Glomerular visceral epithelial cell (primary cell): ENCODE results near the gene TRIO.

Experiments
- DNase-seq: peaks from one replicate; pipeline ENCODE4 v3.0.0-alpha.2; 2016; ENCODE audit errors: extremely low spot score

Gene TRIO

GRCh38 chr5:14450018-14450524 lies 306.9 kb downstream of the TRIO start:
- no peak for DNase-seq

- no peak for DNase-seq
Observed at GRCh38 chr5:14450742-14451141, 307.6 kb downstream of the TRIO start.

- DNase-seq = no peak
Observed at GRCh38 chr5:14451871-14452270, 308.7 kb downstream of the TRIO start.

DNA sequence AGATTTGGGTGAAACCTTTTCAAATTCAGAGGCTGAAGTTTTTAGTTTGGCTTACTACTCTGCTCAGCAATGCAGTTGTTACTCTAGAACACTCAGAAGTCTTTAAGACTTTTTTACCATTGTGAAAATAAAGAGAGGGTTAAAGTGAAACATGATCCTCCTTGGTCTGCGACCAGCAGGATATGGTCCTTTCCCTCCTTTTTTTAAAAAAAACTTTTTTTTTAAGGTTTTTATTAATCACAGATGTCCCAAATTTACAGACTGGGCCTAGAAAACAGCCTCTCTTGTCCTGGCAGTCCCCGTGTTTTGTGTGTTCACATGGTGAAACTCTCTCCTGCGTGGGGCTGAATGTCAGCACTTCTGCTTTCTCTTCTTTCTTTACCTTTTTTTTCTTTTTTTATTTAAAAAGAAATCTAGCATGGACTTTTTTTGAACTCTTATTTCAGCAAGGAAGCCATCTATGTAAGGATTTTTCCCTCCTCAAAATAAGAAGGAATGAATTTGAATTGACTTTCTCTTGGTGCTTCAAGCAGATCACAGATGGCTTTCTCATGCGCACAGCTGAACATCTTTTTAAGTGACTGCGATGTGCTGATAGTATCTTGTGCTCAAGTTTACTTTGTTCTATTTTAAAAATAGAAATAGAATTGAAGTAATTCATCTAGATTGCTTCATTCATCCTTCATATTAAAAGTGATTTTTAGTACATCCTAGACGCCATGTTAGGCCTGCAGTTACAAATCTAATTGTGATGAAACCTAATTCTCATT lies 309.7 kb downstream of the TRIO start:
- DNase-seq = no peak

DNA sequence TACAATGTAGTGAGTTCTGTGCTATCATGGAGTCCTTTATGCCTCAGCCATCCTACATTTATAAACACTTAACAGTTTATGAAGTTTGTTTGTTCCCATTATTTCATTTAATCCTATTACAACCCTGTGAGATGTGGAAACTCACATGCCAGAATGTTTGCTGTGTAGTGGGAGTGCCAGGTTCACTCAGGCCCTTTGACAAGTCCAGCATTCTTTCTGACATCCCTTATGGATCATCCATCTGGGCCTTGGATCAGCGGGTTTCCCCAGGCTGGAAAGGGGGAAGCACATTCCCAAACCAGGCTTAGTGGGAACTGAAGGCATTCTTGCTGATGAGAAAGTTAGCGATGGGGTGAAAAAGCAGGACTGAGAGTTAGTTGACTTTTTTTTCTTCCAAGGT lies 310.3 kb downstream of the TRIO start:
- no peak for DNase-seq

GRCh38 chr5:14455814-14456321 lies 312.7 kb downstream of the TRIO start:
- DNase-seq = no peak

GRCh38 chr5:14457476-14457875 lies 314.3 kb downstream of the TRIO start:
- DNase-seq = peak; percentile 66

GRCh38 chr5:14458414-14458813 lies 315.3 kb downstream of the TRIO start:
- no peak for DNase-seq

DNA sequence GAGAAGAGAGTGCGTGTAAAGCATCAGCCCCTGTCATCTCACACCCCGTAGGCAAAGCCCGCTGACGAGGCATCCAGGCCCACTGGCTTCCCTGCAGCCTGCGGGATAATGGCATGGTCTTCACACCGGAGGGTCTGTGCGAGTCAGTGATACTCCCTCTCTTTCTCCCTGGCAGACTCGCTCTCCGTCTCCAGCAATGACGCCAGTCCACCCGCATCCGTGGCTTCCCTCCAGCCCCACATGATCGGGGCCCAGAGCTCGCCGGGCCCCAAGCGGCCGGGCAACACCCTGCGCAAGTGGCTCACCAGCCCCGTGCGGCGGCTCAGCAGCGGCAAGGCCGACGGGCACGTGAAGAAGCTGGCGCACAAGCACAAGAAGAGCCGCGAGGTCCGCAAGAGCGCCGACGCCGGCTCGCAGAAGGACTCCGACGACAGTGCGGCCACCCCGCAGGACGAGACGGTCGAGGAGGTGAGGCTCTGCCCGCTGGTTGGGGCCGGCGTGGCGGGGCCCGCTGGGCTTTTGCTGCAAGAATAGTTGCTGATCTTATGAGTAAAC lies 317.8 kb downstream of the TRIO start:
- DNase-seq = no peak

- DNase-seq = no peak
Observed at GRCh38 chr5:14462681-14463080, 319.5 kb downstream of the TRIO start.

GRCh38 chr5:14463629-14464028 lies 320.5 kb downstream of the TRIO start:
- DNase-seq = peak; percentile 48

DNA sequence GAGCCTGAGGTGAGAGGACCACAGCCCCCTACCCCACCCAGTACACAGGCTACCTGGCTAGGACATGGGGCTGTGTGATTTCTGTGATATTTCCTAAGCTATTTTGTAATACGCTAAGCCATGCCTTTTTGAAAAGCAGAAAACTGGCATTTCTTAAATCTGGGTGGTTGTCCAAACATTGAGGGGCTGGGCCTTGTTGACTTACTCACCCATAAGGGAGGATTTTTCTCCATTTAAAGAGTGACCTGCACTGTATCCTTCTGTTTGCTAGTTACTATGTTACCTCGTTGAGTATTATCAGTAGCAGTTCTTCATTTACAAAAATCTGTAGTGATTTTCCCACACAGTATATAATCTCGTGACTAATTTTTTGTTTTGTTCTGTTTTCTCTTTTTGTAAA lies 321.0 kb downstream of the TRIO start:
- no peak for DNase-seq

- no peak for DNase-seq
Observed at GRCh38 chr5:14464671-14465070, 321.5 kb downstream of the TRIO start.

- DNase-seq = no peak
Observed at GRCh38 chr5:14465116-14465515, 322.0 kb downstream of the TRIO start.

- no peak for DNase-seq
Observed at GRCh38 chr5:14465776-14466175, 322.6 kb downstream of the TRIO start.

DNA sequence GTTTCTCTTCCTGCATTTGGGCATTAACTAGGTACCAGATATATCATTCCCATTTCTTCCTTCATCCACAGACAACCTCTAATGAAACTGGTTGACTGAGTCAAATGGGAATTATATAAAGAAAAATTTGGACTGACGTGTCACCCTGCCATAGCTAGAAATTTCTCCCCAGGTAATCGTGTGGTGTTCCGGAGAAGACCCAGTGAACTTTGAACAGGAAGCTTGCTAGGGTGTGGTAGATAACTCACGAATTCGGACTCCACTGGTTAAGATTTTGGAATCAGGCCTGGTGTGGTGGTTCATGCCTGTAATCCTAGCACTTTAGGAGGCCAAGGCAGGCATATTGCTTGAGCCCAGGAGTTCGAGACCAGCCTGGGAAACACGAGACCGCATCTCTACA lies 324.1 kb downstream of the TRIO start:
- no peak for DNase-seq

- no peak for DNase-seq
Observed at GRCh38 chr5:14467886-14468285, 324.7 kb downstream of the TRIO start.

- DNase-seq = no peak
Observed at GRCh38 chr5:14469551-14470377, 326.6 kb downstream of the TRIO start.

- no peak for DNase-seq
Observed at GRCh38 chr5:14471507-14471906, 328.4 kb downstream of the TRIO start.

DNA sequence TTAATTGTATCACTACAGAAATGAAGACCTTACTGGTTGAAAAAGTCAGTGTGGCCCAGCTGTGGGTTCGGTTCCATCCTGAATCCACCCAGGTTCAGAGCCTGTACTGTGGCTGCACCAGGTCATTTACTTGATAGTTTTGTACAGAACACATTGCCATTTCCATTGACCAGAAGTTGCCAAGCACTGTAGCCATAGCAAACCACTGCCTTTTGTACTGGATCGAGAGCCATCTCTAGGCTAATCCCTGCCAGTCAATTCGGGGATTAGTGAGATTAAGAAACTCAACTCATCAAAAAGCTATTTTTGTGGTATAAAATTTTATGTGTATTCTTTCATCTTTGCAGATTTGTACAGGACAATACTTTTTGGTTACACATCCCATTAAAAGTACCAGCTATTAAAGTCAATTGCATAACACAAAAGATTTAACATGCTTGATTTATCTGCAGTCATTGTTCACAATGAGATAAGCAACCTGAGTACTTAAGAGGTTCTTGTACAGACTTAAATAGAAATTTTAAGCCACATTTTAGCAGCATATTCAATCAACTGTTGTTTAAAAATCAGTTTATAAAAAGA lies 329.9 kb downstream of the TRIO start:
- no peak for DNase-seq

DNA sequence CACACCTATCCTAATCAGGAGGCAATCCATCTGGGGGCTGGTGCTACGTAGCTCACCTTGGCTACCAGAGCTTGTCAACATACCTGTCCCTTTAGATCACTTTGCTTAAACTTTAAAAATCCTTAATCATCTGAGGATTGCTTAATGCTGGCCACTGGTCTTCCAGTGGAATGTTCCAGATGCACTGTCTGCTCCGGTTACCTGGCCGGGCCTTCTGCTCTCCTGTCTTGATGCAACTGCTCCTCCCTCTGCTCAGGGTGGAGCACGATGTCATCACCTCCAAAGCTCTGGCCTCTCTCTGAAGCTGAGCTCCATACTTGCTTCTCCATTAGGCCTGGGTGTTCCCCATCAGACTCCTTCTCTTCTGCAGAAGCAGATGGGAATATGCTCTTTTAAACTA lies 331.9 kb downstream of the TRIO start:
- DNase-seq = no peak

GRCh38 chr5:14476786-14477435 lies 333.8 kb downstream of the TRIO start:
- DNase-seq = no peak
